Measurements from ENCODE around the gene ABCC2.

- no peak for TF ChIP-seq CTCF (IDR thresholded peaks at IDR 0.05; ENCODE audit: borderline replicate concordance, extremely low read depth, low read length, poor library complexity, severe bottlenecking)
- TF ChIP-seq EZH2 (IDR thresholded peaks at IDR 0.05; ENCODE audit: borderline replicate concordance, low read depth, low read length, severe bottlenecking) = no peak
Observed at GRCh38 chr10:99894613-99895012, 112.2 kb downstream of the ABCC2 start.
